ENCODE measurements around the gene TMEM63B.

TMEM63B gene

DNA sequence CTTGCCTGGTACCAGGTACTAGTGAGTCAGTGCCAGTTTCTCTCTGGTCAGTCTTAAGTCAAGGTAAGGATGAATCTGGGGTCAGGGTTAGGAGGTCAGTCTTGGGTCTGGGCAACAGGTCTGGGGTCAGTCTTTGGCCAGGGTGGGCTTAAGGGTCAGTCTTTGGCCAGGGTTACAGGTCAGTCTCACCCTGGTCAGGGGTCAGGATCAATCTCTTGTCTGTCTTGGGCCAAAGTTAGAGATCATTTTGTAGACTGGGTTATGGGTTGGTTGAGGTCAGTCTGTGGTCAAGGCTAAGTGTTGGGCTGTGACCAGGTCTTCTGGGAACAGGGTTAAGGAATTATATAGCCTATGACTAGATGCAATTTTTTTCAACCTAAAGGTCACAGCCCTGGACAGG lies 18.5 kb downstream of the TMEM63B start:
- DNase-seq = no peak

- DNase-seq = no peak
Observed at GRCh38 chr6:44146685-44147084, 19.3 kb downstream of the TMEM63B start.

- DNase-seq = no peak
Observed at GRCh38 chr6:44147256-44147655, 19.9 kb downstream of the TMEM63B start.

DNA sequence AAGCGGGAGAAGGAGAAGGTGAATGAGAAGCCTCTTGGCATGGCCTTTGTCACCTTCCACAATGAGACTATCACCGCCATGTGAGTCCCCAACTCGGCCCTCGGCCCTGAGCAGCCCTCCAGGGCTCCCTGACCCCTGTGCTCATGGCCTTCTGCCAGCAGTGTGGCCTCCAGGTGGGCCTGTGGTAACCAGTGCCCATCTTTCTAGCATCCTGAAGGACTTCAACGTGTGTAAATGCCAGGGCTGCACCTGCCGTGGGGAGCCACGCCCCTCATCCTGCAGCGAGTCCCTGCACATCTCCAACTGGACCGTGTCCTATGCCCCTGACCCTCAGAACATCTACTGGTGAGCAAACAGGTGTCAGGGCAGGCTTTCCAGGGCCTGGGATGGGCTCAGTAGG lies 21.0 kb downstream of the TMEM63B start:
- DNase-seq = no peak

GRCh38 chr6:44149369-44150012 lies 22.1 kb downstream of the TMEM63B start:
- DNase-seq = no peak

GRCh38 chr6:44150317-44150917 lies 23.1 kb downstream of the TMEM63B start:
- DNase-seq = no peak

- DNase-seq = peak; percentile 70
Observed at GRCh38 chr6:44151348-44152108, 24.2 kb downstream of the TMEM63B start.

DNA sequence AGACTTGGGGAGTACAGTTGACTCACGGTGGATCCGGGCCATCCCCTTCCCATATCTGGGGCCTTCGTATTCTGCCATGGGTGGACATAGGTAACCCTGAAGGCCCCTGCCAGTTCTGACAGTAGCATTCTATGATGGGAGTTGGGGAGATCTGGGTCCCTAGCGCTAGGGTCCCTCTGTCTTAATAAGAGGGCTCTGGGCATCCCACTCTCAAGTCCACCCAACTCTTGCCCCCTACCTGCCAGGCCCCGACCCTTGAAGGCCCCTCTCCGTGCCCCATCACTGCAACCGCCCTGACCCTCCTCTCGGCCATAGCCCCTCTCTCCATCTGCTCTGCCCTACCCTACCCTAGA lies 24.7 kb downstream of the TMEM63B start:
- no peak for DNase-seq

DNA sequence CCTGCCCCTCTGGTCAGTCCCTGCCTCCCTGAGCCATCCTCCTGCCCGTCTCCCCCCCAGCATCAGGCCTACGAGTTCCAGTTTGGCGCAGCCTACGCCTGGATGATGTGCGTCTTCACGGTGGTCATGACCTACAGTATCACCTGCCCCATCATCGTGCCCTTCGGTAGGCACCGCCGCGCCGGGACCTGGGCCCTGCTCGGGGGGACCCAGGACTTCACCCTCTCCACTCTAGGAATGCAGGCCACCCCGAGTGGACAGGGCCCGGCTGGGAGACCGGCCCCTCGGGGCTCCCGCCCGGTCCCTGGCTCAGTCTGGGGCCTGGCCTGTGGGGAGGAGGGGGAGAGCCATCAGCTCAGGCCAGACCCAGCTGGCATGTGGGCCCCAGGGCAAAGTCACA lies 25.2 kb downstream of the TMEM63B start:
- DNase-seq = no peak

DNA sequence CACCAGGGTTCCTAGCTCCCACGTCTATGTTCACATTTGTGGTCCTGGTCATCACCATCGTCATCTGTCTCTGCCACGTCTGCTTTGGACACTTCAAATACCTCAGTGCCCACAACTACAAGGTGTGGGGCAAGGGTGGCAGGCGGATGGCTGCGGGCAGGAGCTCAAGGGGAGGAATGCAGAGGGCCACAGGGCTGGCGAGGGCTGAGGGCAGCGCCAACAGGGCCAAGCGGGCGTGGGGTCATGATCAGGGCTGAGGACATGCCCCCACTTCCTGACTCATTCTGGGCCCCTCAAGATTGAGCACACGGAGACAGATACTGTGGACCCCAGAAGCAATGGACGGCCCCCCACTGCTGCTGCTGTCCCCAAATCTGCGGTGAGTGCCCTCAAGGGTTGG lies 26.7 kb downstream of the TMEM63B start:
- DNase-seq = no peak

DNA sequence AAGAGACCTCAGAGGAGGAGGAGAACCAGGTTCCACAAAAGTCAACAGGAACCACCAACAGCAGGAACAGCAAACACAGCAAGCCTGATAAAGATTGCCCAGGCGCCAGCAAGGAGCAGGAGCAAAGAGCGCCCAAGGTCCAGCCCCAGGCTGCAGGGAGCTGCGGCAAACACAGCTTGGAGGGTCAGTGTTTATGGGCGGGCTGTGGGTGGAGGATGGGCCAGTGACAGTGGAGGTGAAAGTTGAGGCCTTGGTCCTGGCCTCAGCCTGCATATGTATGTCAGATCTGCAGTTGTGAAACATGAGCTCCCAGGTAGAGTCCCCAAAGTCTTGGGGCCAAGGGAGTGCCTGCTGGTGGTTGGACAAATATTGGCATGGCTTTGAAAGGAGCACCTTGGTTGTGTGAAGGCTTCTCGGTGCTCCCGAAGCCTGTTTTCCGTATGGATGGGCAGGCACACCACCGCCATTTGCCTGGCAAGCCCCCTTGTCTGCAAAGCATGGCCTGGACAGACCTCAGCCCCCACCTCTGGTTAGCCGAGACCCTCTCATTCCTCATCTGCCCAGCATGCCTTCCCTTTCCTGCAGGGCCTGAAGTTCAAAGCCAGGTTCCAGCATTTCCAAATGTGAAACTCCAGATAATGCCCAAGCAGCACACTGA lies 29.3 kb downstream of the TMEM63B start:
- DNase-seq = no peak

GRCh38 chr6:44157152-44157521 lies 29.8 kb downstream of the TMEM63B start:
- DNase-seq = no peak

GRCh38 chr6:44158770-44159228 lies 31.4 kb downstream of the TMEM63B start, which contains the start of gene CAPN11:
TSS of gene CAPN11 (plus strand) at chr6:44158820. CDS start at chr6:44158849, 29 bp downstream.
- DNase-seq = no peak

DNA sequence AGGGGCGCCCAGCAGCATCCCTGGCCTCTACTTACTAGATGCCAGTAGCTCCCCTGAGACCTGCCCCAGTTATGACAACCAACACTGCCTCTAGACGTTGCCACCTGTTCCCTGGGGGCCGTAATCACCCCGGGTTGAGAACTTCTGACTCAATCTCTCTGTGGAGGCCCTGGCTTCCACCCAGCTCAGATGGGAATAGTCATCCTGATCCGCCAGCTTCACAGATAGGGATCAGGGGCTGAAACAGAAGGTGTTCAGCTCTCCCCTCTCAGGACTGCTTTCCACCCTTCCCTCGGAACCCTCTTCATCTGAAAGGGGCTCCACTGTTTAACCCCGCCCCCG lies 34.6 kb downstream of the TMEM63B start:
- DNase-seq = no peak

DNA sequence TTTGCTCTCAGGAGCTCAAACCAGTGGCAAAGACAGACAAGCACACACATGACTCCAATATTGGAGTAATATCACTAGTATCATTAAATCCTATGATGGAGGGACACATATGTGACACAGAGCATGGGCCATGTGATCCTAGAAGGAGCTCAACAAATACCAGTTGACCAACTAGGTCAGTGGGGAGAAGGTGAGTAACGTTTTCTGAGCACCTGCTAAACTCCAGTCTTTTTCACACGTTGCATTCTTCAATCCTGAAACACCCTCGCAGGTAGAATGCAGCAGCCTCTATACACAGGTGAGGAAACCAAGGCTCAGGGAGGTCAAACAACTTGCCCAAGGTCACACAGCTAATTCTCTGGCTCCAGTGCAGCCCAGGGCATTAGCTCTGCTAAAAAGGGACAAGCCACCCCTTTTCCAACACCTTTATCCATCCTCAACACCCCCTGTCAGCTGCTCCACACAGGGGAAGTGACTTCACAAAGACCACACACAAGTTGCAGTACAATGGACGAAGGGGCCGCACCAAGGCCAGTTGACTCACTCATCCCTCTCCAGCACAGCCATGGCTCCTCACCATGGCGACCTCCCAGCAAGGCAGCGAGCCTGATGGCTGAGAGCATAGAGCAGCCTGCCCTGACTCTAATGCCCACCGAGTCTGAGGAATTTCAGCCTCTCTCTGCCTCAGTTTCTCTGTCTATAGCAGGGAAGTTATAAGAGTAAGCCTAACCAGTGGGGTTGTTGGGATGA lies 35.7 kb downstream of the TMEM63B start:
- DNase-seq = no peak

DNA sequence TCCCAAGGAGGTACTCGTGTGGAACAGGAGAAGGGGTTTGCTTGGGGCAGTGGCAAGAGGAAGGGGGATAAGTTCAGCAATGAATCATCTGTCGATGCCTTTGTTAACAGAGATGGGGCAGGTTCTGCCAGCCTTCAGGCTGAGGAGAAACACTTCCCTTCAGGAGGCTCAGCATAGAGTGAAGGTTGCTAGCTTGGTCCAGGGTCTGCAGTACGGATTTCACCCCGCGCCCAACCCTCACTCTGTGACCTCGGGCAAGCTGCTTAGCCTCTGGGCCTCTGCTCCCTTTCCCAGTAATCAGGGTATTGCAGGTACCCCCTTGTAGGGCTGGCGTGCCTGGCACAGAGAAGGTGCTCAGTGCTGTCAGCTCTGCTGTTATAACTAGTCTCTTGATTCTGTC lies 38.8 kb downstream of the TMEM63B start:
- DNase-seq = no peak

GRCh38 chr6:44166591-44167184 lies 39.3 kb downstream of the TMEM63B start:
- no peak for DNase-seq

DNA sequence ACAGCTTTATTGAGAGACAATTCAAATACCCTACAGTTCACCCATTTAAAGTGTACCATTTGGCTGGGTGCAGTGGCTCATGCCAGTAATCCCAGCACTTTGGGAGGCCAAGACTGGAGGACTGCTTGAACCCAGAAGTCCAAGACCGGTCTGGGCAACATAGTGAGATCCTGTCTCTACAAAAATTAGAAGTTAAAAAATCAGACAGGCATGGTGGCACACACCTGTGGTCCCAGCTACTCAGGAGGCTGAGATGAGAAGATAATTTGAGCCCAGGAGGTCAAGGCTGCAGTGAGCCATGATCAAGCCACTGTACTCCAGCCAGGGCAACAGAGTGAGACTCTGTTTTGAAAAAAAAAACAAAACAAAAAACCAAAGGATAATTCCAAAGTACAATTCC lies 40.2 kb downstream of the TMEM63B start:
- DNase-seq = no peak

DNA sequence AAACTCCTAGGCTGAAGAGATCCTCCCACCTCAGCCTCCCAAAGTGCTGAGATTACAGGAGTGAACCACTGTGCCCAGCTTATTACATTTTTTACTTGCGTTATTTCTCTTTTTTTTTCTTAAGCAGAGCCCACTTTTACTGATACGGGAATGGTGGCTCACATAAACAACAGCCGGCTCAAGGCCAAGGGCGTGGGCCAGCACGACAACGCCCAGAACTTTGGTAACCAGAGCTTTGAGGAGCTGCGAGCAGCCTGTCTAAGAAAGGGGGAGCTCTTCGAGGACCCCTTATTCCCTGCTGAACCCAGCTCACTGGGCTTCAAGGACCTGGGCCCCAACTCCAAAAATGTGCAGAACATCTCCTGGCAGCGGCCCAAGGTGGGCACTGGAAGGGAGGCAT lies 41.8 kb downstream of the TMEM63B start:
- DNase-seq = no peak

DNA sequence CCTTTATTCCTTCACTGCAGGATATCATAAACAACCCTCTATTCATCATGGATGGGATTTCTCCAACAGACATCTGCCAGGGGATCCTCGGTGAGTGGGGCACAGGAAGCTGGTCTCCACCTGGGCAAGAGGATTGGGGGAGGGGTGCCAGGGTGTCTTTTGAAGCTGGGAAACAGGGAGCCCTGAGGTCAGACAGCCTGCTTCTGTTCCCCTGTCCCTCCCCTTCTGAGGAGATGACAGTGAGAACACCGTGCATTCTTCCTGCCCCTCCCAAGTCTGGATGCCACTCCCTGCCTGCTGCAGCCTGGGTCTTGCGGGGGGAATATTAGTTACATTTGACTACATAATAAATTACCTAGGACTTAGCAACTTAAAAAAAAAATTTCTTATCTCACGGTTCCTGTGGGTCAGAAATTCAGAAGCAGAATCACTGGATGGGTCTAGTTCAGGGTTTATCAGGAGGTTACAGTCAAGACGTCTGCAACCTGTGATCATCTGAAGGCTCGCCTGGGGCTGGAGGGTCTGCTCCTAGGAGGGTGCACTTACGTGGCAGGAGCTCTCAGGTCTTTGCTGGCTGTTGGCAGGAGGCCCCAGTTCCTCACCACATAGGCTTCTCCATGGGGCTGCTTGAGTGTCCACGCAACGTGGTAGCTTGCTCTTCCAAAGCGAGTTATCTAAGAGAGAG lies 42.7 kb downstream of the TMEM63B start:
- DNase-seq = no peak

GRCh38 chr6:44171899-44172546 lies 44.7 kb downstream of the TMEM63B start:
- DNase-seq = no peak

Measured in central memory CD4-positive, alpha-beta T cell (primary cell).